ENCODE data around the gene PWWP2B.

PWWP2B gene

GRCh38 chr10:132374612-132375011 is 22.4 kb upstream of the PWWP2B start:
- H3K36me3 ChIP-seq (ENCODE audit: insufficient read depth): no peaks in the 10 kb centered on the region
- no peak overlapping the region for H3K27ac ChIP-seq
- no peak for TF ChIP-seq CTCF (conservative IDR thresholded peaks at IDR 0.05; ENCODE audit: low read depth, low read length)
- H3K9ac ChIP-seq: no peak overlapping the region
- no peaks in the 10 kb centered on the region for H4K20me1 ChIP-seq (ENCODE audit: insufficient read depth)
- no peak overlapping the region for H3K4me3 ChIP-seq (IDR thresholded peaks at IDR 0.05; ENCODE audit: insufficient read depth, low read depth, low read length)
- peaks cover 88% of the 10 kb centered on the region for H3K27me3 ChIP-seq (ENCODE audit: insufficient read depth, low read depth)
- no peak overlapping the region for H2AFZ ChIP-seq (ENCODE audit: low read depth)
- no peaks in the 10 kb centered on the region for H3K79me2 ChIP-seq (ENCODE audit: insufficient read depth, low read depth)
- no peak overlapping the region for H3K4me2 ChIP-seq
- no peaks in the 10 kb centered on the region for H3K4me1 ChIP-seq (ENCODE audit: low read depth, poor library complexity, severe bottlenecking)

- no peak overlapping the region for H3K4me3 ChIP-seq (IDR thresholded peaks at IDR 0.05; ENCODE audit: insufficient read depth, low read depth, low read length)
- no peak overlapping the region for H3K4me2 ChIP-seq
- no peak for TF ChIP-seq CTCF (conservative IDR thresholded peaks at IDR 0.05; ENCODE audit: low read depth, low read length)
- H3K4me1 ChIP-seq (ENCODE audit: low read depth, poor library complexity, severe bottlenecking): no peaks in the 10 kb centered on the region
- H2AFZ ChIP-seq (ENCODE audit: low read depth): no peak overlapping the region
- H3K27me3 ChIP-seq (ENCODE audit: insufficient read depth, low read depth): peaks cover 88% of the 10 kb centered on the region
- H3K27ac ChIP-seq: no peak overlapping the region
- H4K20me1 ChIP-seq (ENCODE audit: insufficient read depth): no peaks in the 10 kb centered on the region
- no peak overlapping the region for H3K9ac ChIP-seq
- H3K36me3 ChIP-seq (ENCODE audit: insufficient read depth): no peaks in the 10 kb centered on the region
- no peaks in the 10 kb centered on the region for H3K79me2 ChIP-seq (ENCODE audit: insufficient read depth, low read depth)
Observed at GRCh38 chr10:132375116-132375794, 21.7 kb upstream of the PWWP2B start.

GRCh38 chr10:132375795-132376297 is 21.2 kb upstream of the PWWP2B start:
- H3K79me2 ChIP-seq (ENCODE audit: insufficient read depth, low read depth): no peaks in the 10 kb centered on the region
- no peak overlapping the region for H3K4me2 ChIP-seq
- H3K27ac ChIP-seq: no peak overlapping the region
- no peak overlapping the region for H3K4me3 ChIP-seq (IDR thresholded peaks at IDR 0.05; ENCODE audit: insufficient read depth, low read depth, low read length)
- H3K27me3 ChIP-seq (ENCODE audit: insufficient read depth, low read depth): peaks cover 89% of the 10 kb centered on the region
- H3K4me1 ChIP-seq (ENCODE audit: low read depth, poor library complexity, severe bottlenecking): no peaks in the 10 kb centered on the region
- no peak overlapping the region for H2AFZ ChIP-seq (ENCODE audit: low read depth)
- no peaks in the 10 kb centered on the region for H3K36me3 ChIP-seq (ENCODE audit: insufficient read depth)
- H4K20me1 ChIP-seq (ENCODE audit: insufficient read depth): no peaks in the 10 kb centered on the region
- TF ChIP-seq CTCF (conservative IDR thresholded peaks at IDR 0.05; ENCODE audit: low read depth, low read length): no peak
- H3K9ac ChIP-seq: no peak overlapping the region

GRCh38 chr10:132376394-132376851 is 20.6 kb upstream of the PWWP2B start:
- H3K4me2 ChIP-seq: no peak overlapping the region
- TF ChIP-seq CTCF (conservative IDR thresholded peaks at IDR 0.05; ENCODE audit: low read depth, low read length): no peak
- no peak overlapping the region for H3K4me3 ChIP-seq (IDR thresholded peaks at IDR 0.05; ENCODE audit: insufficient read depth, low read depth, low read length)
- no peak overlapping the region for H2AFZ ChIP-seq (ENCODE audit: low read depth)
- H3K9ac ChIP-seq: no peak overlapping the region
- no peak overlapping the region for H3K27ac ChIP-seq
- H3K36me3 ChIP-seq (ENCODE audit: insufficient read depth): no peaks in the 10 kb centered on the region
- H3K27me3 ChIP-seq (ENCODE audit: insufficient read depth, low read depth): peaks cover 89% of the 10 kb centered on the region
- no peaks in the 10 kb centered on the region for H3K79me2 ChIP-seq (ENCODE audit: insufficient read depth, low read depth)
- no peaks in the 10 kb centered on the region for H4K20me1 ChIP-seq (ENCODE audit: insufficient read depth)
- no peaks in the 10 kb centered on the region for H3K4me1 ChIP-seq (ENCODE audit: low read depth, poor library complexity, severe bottlenecking)
